ENCODE measurements around the gene SETD4. TPM values are rescaled to one million over a fixed set of nuclear protein-coding genes. Genes with fewer than 3 reads are reported as not detected.
A peak's percentile ranks its signal among the peaks of the same experiment; 100 is the strongest.

Gene SETD4
- total RNA-seq, 2 donors from 2014 or later, result 9.9 to 32.3 TPM

- TF ChIP-seq POLR2A (IDR thresholded peaks at IDR 0.05) (no peak), CTCF (IDR thresholded peaks at IDR 0.05) (no peak)
- Histone ChIP-seq H3K27ac (no peak overlapping the region), H3K27me3 (no peaks in the 10 kb centered on the region), H3K9me3 (no peaks in the 10 kb centered on the region), H3K4me1 (peaks cover 24% of the 10 kb centered on the region), H3K4me3 (no peak overlapping the region), H3K36me3 (replicated peaks in 1 of 2; ENCODE audit: insufficient read depth in 1 of 2, low read depth in 2 of 2) (no peaks in the 10 kb centered on the region)
- intact Hi-C loops (cut with DNase I), result no loop called here
- DNase-seq (no peak), ATAC-seq (no peak)
- 76 to 79% methylated on average over 14 of the region's 14 CpGs for WGBS, 2 donors
These were observed 3.2 kb upstream of the SETD4 start for GRCh38 chr21:36063375-36064084.

GRCh38 chr21:36061445-36061844, 1.1 kb upstream of the SETD4 start:
- WGBS, 2 donors, result 93 to 100% methylated on average over 2 of the region's 2 CpGs
- Histone ChIP-seq H3K27me3 (no peaks in the 10 kb centered on the region), H3K9me3 (no peaks in the 10 kb centered on the region), H3K4me1 (peaks cover 34% of the 10 kb centered on the region), H3K36me3 (replicated peaks in 1 of 2; ENCODE audit: insufficient read depth in 1 of 2, low read depth in 2 of 2) (peaks cover 1 to 6% of the 10 kb centered on the region in 2 donors), H3K27ac (no peak overlapping the region), H3K4me3 (no peak overlapping the region)
- ATAC-seq (no peak), DNase-seq (no peak)
- intact Hi-C loops (cut with DNase I), result no loop called here
- TF ChIP-seq POLR2A (IDR thresholded peaks at IDR 0.05) (no peak), CTCF (IDR thresholded peaks at IDR 0.05) (no peak)

GRCh38 chr21:36059823-36060158, 535 bp downstream of the SETD4 start:
- H3K27ac ChIP-seq, result peak overlapping the region; percentile 73 to 95 (median 91)
- intact Hi-C loops (cut with DNase I), result loop anchor here (10.0 kb wide), 1 partner anchor 55 kb away; no protein-coding TSS in a partner anchor
- H3K4me1 ChIP-seq, result peaks cover 23% of the 10 kb centered on the region
- TF ChIP-seq POLR2A (IDR thresholded peaks at IDR 0.05) (no peak), CTCF (IDR thresholded peaks at IDR 0.05) (no peak)
- no peaks in the 10 kb centered on the region for H3K27me3 ChIP-seq
- WGBS, 2 donors, result 0 to 3% methylated on average over 10 to 34 of the region's 34 CpGs
- H3K4me3 ChIP-seq, result peak overlapping the region; percentile 56 to 96
- peak in 2 of 4 donors; percentile 41 to 52 for DNase-seq
- ATAC-seq, result peak; percentile 33
- no peaks in the 10 kb centered on the region for H3K9me3 ChIP-seq
- peaks cover 17 to 18% of the 10 kb centered on the region in 2 donors for H3K36me3 ChIP-seq (replicated peaks in 1 of 2; ENCODE audit: insufficient read depth in 1 of 2, low read depth in 2 of 2)

- intact Hi-C loops (cut with DNase I), result loop anchor here (10.0 kb wide), 1 partner anchor 59 kb away; no protein-coding TSS in a partner anchor
- Histone ChIP-seq H3K27me3 (no peaks in the 10 kb centered on the region), H3K36me3 (replicated peaks in 1 of 2; ENCODE audit: insufficient read depth in 1 of 2, low read depth in 2 of 2) (peaks cover 17 to 29% of the 10 kb centered on the region in 2 donors), H3K4me3 (no peak overlapping the region), H3K27ac (no peak overlapping the region), H3K4me1 (peaks cover 17% of the 10 kb centered on the region), H3K9me3 (no peaks in the 10 kb centered on the region)
- 86 to 93% methylated on average over 2 to 3 of the region's 3 CpGs for WGBS, 2 donors
- no peak for DNase-seq
- ATAC-seq, result no peak
- TF ChIP-seq POLR2A (IDR thresholded peaks at IDR 0.05), result no peak
- no peak for TF ChIP-seq CTCF (IDR thresholded peaks at IDR 0.05)
These were observed 4.8 kb downstream of the SETD4 start for GRCh38 chr21:36055551-36055950.

GRCh38 chr21:36053715-36054062, 6.6 kb downstream of the SETD4 start:
- TF ChIP-seq CTCF (IDR thresholded peaks at IDR 0.05) (no peak), POLR2A (IDR thresholded peaks at IDR 0.05) (no peak)
- DNase-seq (no peak), ATAC-seq (no peak)
- 71 to 79% methylated on average over 3 of the region's 3 CpGs for WGBS, 2 donors
- H3K9me3 ChIP-seq, result no peaks in the 10 kb centered on the region
- intact Hi-C loops (cut with DNase I), result loop anchor here (10.0 kb wide), 1 partner anchor 61 kb away; no protein-coding TSS in a partner anchor
- no peaks in the 10 kb centered on the region for H3K27me3 ChIP-seq
- H3K4me3 ChIP-seq, result no peak overlapping the region
- H3K36me3 ChIP-seq (replicated peaks in 1 of 2; ENCODE audit: insufficient read depth in 1 of 2, low read depth in 2 of 2), result peaks cover 17 to 29% of the 10 kb centered on the region in 2 donors
- H3K4me1 ChIP-seq, result peaks cover 11% of the 10 kb centered on the region
- H3K27ac ChIP-seq, result no peak overlapping the region

Measured in body of pancreas (tissue), 4 donors.